OCI-LY3 (cell line): ENCODE results near the gene MAML1.
A peak's percentile ranks its signal among the peaks of the same experiment; 100 is the strongest.

ENCODE experiments used
- H2AFZ ChIP-seq: fragments of 200-600, 300-600 bp; shearing (Covaris generic); 2 replicates; pipeline ENCODE4 v1.6.0; 2014; ENCODE audit warnings: antibody characterized with exemption, low read depth, low read length
- H3K27ac ChIP-seq: fragments of 200-600, 300-600 bp; sonication (generic); 2 replicates; pipeline ENCODE4 v1.5.1; 2014; ENCODE audit warnings: mild to moderate bottlenecking, low read length, moderate library complexity, mixed read lengths
- H3K27me3 ChIP-seq: fragments of 200-600, 300-600 bp; sonication (generic); 2 replicates; pipeline ENCODE4 v1.6.1; 2014; ENCODE audit warnings: low read depth, low read length, mixed read lengths
- H3K36me3 ChIP-seq: fragments of 200-600, 300-600 bp; sonication (generic); replicated peaks from 2 replicates; pipeline ENCODE3; 2014; ENCODE audit warnings: low read depth, low read length, mixed read lengths
- H3K4me1 ChIP-seq: fragments of 300-600, 200-600 bp; sonication (generic); 2 replicates; pipeline ENCODE4 v1.6.1; 2014; ENCODE audit warnings: low read length, mixed read lengths
- H3K4me2 ChIP-seq: fragments of 200-600, 300-600 bp; sonication (generic); 2 replicates; pipeline ENCODE4 v1.6.1; 2014; ENCODE audit warnings: low read length, mixed read lengths
- H3K4me3 ChIP-seq: fragments of 300-600, 200-600 bp; sonication (generic); 2 replicates; pipeline ENCODE4 v1.5.1; 2014; ENCODE audit warnings: antibody characterized with exemption, mild to moderate bottlenecking, low read length, moderate library complexity
- H3K79me2 ChIP-seq: fragments of 300-600, 200-600 bp; shearing (Covaris generic); 2 replicates; pipeline ENCODE4 v1.6.1; 2014; ENCODE audit warnings: mild to moderate bottlenecking, low read length, mixed read lengths
- H3K9ac ChIP-seq: fragments of 300-600, 200-600 bp; shearing (Covaris generic); 2 replicates; pipeline ENCODE4 v1.6.0; 2014; ENCODE audit warnings: mild to moderate bottlenecking, low read length, moderate library complexity
- H3K9me3 ChIP-seq: fragments of 200-600, 300-600 bp; shearing (Covaris generic); 2 replicates; pipeline ENCODE4 v1.6.1; 2014; ENCODE audit warnings: low read length, mixed read lengths; ENCODE audit not compliant: insufficient read depth
- H4K20me1 ChIP-seq: fragments of 200-600, 300-600 bp; sonication (generic); 2 replicates; pipeline ENCODE4 v1.6.1; 2016; ENCODE audit warnings: low read length, mixed read lengths; ENCODE audit not compliant: insufficient read depth
- EZH2phosphoT487 ChIP-seq: fragments of 200-600 bp; shearing (Covaris generic); IDR thresholded peaks from 2 replicates; pipeline ENCODE4 v1.6.1; 2018; ENCODE audit warnings: antibody characterized with exemption, mixed run types, low read depth
- TF ChIP-seq, protein P1 (sequence below): fragments of 200-600, 300-600 bp; sonication (generic); IDR thresholded peaks from 2 replicates; pipeline ENCODE4 v1.5.1; 2014; ENCODE audit warnings: antibody characterized with exemption, low read length, low read depth

MAML1 gene

DNA sequence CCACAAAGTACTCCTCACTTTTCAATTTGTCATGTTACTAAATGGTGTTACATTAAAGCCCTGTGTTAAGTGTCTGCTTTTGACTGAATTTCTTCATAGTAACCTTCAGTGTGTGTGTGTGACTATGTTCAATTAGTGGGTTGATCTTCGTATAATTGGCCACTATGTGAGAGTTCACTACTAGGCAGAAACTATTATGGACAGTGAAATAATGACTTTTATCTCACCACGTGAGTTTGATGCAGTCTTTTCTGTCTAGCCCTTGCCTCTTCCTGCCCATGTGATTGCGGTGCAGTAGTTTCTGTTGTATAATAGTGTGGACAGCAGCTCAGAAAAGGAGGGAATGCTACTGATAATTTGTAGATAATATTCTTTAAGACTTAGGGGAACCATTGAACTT lies 1.8 kb upstream of the MAML1 start:
- Histone ChIP-seq H2AFZ (no peak overlapping the region), H3K9me3 (no peaks in the 10 kb centered on the region), H3K4me1 (peaks cover 29% of the 10 kb centered on the region), H3K79me2 (peaks cover 46% of the 10 kb centered on the region), H3K4me3 (no peak overlapping the region), H3K27me3 (no peaks in the 10 kb centered on the region), H3K9ac (no peak overlapping the region), H3K4me2 (no peak overlapping the region), H3K27ac (0 out of 2 replicates have a peak overlapping the region, but pooled peaks have one; percentile 5), H3K36me3 (peaks cover 54% of the 10 kb centered on the region), H4K20me1 (peaks cover 17% of the 10 kb centered on the region)
- TF ChIP-seq, protein P1, sequence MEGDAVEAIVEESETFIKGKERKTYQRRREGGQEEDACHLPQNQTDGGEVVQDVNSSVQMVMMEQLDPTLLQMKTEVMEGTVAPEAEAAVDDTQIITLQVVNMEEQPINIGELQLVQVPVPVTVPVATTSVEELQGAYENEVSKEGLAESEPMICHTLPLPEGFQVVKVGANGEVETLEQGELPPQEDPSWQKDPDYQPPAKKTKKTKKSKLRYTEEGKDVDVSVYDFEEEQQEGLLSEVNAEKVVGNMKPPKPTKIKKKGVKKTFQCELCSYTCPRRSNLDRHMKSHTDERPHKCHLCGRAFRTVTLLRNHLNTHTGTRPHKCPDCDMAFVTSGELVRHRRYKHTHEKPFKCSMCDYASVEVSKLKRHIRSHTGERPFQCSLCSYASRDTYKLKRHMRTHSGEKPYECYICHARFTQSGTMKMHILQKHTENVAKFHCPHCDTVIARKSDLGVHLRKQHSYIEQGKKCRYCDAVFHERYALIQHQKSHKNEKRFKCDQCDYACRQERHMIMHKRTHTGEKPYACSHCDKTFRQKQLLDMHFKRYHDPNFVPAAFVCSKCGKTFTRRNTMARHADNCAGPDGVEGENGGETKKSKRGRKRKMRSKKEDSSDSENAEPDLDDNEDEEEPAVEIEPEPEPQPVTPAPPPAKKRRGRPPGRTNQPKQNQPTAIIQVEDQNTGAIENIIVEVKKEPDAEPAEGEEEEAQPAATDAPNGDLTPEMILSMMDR: no peak
- no peak for TF ChIP-seq EZH2phosphoT487

DNA sequence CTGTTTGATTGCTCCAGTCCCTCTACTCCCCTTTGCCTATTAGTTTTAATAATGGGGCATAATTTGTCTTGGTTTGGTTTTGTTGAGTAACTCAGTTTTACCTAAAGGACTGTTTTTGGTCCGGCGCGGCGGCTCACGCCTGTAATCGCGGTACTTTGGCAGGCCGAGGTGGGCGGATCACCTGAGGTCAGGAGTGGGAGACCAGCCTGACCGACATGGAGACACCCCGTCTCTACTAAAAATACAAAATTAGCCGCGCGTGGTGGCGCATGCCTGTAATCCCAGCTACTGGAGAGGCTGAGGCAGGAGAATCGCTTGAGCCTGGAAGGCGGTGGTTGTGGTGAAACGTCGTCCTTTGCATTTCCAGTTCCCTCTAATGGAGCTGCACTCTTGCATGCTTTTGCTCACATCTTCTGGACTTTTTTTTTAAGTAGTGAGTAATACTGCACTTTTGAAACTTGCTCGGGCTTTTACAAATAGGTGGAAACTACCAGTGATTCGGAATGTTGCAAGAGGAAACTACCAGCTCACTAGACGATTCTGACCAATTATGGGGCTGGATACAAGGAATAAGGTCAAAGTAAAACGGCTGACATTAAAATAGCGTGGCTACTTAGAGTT lies 721 bp upstream of the MAML1 start:
- H3K4me1 ChIP-seq: peaks cover 29% of the 10 kb centered on the region
- H3K27me3 ChIP-seq: no peaks in the 10 kb centered on the region
- no peaks in the 10 kb centered on the region for H3K9me3 ChIP-seq
- H4K20me1 ChIP-seq: peaks cover 20% of the 10 kb centered on the region
- peak overlapping the region; percentile 69 for H3K27ac ChIP-seq
- peak overlapping the region; percentile 66 for H3K4me3 ChIP-seq
- peak overlapping the region; percentile 48 for H3K9ac ChIP-seq
- TF ChIP-seq EZH2phosphoT487: no peak
- TF ChIP-seq, protein P1: no peak
- peak overlapping the region; percentile 62 for H3K4me2 ChIP-seq
- H3K79me2 ChIP-seq: peaks cover 56% of the 10 kb centered on the region
- H3K36me3 ChIP-seq: peaks cover 49% of the 10 kb centered on the region
- H2AFZ ChIP-seq: no peak overlapping the region

DNA sequence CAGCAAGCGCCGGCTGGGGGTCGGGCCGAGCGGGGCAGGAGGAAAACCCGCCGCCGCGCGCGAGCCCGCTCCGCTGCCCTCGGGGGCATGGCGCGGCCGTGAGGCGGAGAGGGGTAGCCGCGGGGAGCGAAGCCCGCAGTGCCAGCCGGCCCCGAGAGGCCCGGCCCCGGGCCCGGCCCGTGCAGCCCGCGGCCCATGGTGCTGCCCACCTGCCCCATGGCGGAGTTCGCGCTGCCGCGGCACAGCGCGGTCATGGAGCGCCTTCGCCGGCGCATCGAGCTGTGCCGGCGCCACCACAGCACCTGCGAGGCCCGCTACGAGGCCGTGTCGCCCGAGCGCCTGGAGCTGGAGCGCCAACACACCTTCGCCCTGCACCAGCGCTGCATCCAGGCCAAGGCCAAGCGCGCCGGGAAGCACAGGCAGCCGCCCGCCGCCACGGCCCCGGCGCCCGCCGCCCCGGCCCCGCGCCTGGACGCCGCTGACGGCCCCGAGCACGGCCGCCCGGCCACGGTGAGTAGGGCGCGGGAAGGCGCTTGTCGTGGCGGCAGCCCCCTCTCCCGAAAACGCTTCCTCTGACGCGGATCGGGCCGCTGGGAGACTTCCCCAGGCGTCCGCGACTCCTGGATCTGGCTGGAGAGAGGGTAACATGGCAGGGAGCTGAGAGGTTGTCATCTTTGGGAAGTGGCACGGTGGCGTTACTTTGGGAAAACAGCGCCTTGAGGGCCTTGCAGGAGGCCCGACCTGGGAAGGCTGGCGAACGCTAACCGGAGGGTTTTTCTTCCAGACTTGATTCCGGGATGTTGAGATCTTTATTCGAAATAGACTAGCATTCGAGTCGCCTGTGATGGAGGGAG lies 523 bp downstream of the MAML1 start:
- Histone ChIP-seq H3K9me3 (no peaks in the 10 kb centered on the region), H3K4me2 (peak overlapping the region; percentile 87), H3K27ac (peak overlapping the region; percentile 55), H3K79me2 (peaks cover 61% of the 10 kb centered on the region), H3K9ac (peak overlapping the region; percentile 87), H3K36me3 (peaks cover 42% of the 10 kb centered on the region), H3K4me1 (peaks cover 29% of the 10 kb centered on the region), H4K20me1 (peaks cover 33% of the 10 kb centered on the region), H3K27me3 (no peaks in the 10 kb centered on the region), H3K4me3 (peak overlapping the region; percentile 94), H2AFZ (no peak overlapping the region)
- TF ChIP-seq EZH2phosphoT487: no peak
- TF ChIP-seq, protein P1: no peak

DNA sequence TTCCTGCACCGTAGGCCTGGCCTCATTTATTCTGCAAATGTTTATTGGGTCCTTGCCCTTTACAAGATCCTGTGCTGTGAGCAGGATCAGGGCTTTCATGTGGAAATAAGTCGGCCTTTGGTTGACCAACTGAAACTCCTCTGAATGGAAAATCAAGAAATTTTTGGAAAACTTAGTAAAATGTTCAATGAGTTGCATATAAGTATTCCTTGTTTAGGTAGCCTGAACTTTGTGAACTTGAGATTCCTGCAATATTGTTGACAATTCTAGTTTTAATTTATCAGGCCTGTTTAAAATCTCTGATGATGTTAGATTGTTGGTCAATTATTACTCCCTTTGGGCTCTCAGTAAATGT lies 1.1 kb downstream of the MAML1 start:
- TF ChIP-seq, protein P1: no peak
- no peak for TF ChIP-seq EZH2phosphoT487
- Histone ChIP-seq H3K36me3 (peaks cover 38% of the 10 kb centered on the region), H4K20me1 (peaks cover 34% of the 10 kb centered on the region), H3K79me2 (peaks cover 67% of the 10 kb centered on the region), H3K4me1 (peaks cover 29% of the 10 kb centered on the region), H3K27me3 (no peaks in the 10 kb centered on the region), H3K27ac (peak overlapping the region; percentile 55), H3K4me2 (peak overlapping the region; percentile 87), H3K9me3 (no peaks in the 10 kb centered on the region), H3K9ac (peak overlapping the region; percentile 87), H3K4me3 (peak overlapping the region; percentile 94), H2AFZ (no peak overlapping the region)
